Measurements from ENCODE around the gene NCAM2. TPM values are rescaled to one million over a fixed set of nuclear protein-coding genes. Genes with fewer than 3 reads are reported as not detected.

NCAM2 gene
- total RNA-seq, 2 experiments from 2014 or later = not detected

DNA sequence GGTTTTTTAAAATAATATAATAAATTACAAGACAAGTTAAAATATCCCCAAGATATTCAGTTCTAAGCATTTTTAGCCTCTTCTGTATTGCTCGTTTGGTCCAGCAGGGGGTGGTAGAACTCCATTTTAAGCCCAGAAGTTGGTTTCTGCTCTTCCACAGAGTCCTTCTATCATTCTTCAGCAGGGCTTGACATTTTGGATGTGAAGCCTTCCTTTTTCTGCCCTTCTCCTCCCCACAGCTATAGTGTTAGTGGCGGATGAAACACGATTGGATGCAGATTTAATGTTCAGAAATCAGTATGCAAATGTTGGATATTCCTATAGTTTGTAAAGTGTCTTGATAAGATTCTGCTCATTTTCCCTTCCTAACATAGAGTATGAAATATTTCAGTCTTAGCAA is 1.4 kb downstream of the NCAM2 start:
- Mint-ChIP-seq H3K27ac (no peak overlapping the region), H3K27me3 (peaks cover 25% of the 10 kb centered on the region), H3K9me3 (no peaks in the 10 kb centered on the region), H3K4me3 (no peak overlapping the region), H3K36me3 (no peaks in the 10 kb centered on the region), H3K4me1 (ENCODE audit: low read depth) (peaks cover 16% of the 10 kb centered on the region)
- ChIA-PET POLR2A (interaction anchor here (0.6 kb wide), 1 partner anchor 1992 kb away, joined by 5 read pairs; no protein-coding TSS in a partner anchor), CTCF (interaction anchor here (1.1 to 1.4 kb wide), 2 partner anchors 105 to 1792 kb away, joined by 3 to 4 read pairs; no protein-coding TSS in a partner anchor)
- peak; percentile 47 for DNase-seq
- intact Hi-C loops (cut with micrococcal nuclease) = loop anchor here (1.0 to 5.0 kb wide), 4 partner anchors 103 to 1793 kb away; no protein-coding TSS in a partner anchor

DNA sequence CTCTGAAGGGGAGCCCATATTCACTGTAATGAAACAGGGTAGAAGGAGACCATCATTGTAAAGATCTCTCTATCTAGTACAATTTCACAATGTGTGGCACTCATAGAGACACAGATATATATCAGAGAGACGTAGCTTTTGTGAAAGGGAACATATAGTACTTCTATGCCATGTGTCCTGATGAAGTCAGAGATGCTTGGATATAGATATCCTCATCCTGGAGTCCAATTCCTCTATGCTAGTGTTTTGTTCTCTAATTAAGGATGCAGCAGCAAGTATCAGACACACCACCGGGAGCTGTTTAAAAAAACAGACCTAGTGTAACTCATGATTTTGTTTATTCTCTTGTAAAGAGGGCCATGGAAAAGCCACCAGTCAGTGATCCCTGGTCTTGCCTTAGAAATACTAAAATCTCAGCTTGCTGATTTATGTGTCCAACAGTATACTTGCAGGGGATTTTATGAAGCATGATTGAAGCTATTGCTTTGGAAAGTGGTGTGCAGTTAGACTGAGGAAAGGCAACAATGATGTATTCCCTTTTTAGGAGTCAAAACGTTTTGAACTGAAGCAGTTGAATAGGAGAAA is 2.5 kb downstream of the NCAM2 start:
- intact Hi-C loops (cut with micrococcal nuclease) = no loop called here
- H3K27ac Mint-ChIP-seq = no peak overlapping the region
- H3K36me3 Mint-ChIP-seq = no peaks in the 10 kb centered on the region
- DNase-seq = no peak
- H3K27me3 Mint-ChIP-seq = peaks cover 25% of the 10 kb centered on the region
- ChIA-PET POLR2A (no interaction called here), CTCF (interaction anchor here (1.1 to 1.4 kb wide), 2 partner anchors 104 to 1791 kb away, joined by 3 to 4 read pairs; no protein-coding TSS in a partner anchor)
- no peaks in the 10 kb centered on the region for H3K9me3 Mint-ChIP-seq
- H3K4me3 Mint-ChIP-seq = no peak overlapping the region
- peaks cover 16% of the 10 kb centered on the region for H3K4me1 Mint-ChIP-seq (ENCODE audit: low read depth)

DNA sequence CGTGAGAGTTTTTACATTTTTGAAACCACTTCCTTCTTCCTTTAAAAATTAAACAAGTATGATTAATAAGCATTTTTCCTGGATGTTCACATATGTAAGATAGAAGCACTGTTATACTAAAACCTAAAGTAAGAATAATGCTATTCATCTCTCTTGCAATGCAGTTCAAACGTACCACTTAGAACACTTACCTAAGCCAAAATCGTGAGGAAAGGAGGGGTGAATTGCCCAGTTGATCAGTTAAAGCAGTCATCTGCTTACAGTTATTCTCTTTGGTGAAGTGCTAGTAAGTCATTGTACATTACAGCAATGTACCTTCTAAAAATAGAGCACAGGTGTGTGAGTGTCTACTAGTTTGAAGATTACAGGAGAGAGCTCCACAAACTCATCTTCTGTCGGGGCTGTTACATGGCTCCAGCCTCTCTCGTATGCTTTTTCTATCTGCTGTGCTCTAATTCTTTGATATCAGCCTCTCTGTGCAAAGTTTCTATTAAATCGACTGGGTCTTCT is 3.4 kb downstream of the NCAM2 start:
- no peak overlapping the region for H3K4me3 Mint-ChIP-seq
- ChIA-PET CTCF (no interaction called here), POLR2A (no interaction called here)
- no peaks in the 10 kb centered on the region for H3K36me3 Mint-ChIP-seq
- intact Hi-C loops (cut with micrococcal nuclease) = no loop called here
- peaks cover 25% of the 10 kb centered on the region for H3K27me3 Mint-ChIP-seq
- H3K4me1 Mint-ChIP-seq (ENCODE audit: low read depth) = peaks cover 16% of the 10 kb centered on the region
- H3K9me3 Mint-ChIP-seq = no peaks in the 10 kb centered on the region
- no peak for DNase-seq
- no peak overlapping the region for H3K27ac Mint-ChIP-seq

- Mint-ChIP-seq H3K27me3 (peaks cover 25% of the 10 kb centered on the region), H3K27ac (no peak overlapping the region), H3K4me3 (no peak overlapping the region), H3K4me1 (ENCODE audit: low read depth) (peaks cover 12% of the 10 kb centered on the region), H3K9me3 (no peaks in the 10 kb centered on the region), H3K36me3 (no peaks in the 10 kb centered on the region)
- ChIA-PET POLR2A (no interaction called here), CTCF (no interaction called here)
- intact Hi-C loops (cut with micrococcal nuclease) = no loop called here
- DNase-seq = no peak
Measured at GRCh38 chr21:21002153-21002552, 3.9 kb downstream of the NCAM2 start.

DNA sequence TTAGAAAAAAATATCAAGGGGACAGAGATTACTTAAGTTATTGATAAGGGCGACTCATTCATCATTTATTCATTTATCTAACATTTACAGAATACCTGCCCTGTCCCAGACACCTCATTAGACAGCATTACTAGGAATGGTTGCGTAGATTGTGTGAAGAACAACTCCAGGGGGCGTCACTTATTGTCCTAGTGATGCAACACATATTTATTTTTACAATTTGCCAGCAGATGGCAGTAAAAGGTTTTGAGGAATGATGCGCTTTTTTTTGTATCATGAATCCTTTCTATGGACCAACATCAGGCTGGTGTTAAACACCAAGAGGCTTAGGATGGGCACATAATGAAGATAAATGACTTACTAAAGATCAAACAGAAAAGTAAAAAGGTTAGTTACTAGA is 5.5 kb downstream of the NCAM2 start:
- H3K36me3 Mint-ChIP-seq = no peaks in the 10 kb centered on the region
- no peak overlapping the region for H3K27ac Mint-ChIP-seq
- ChIA-PET POLR2A (no interaction called here), CTCF (interaction anchor here (0.6 to 1.1 kb wide), 3 partner anchors 86 to 1692 kb away, joined by 3 to 4 read pairs (median 4); no protein-coding TSS in a partner anchor)
- H3K9me3 Mint-ChIP-seq = no peaks in the 10 kb centered on the region
- intact Hi-C loops (cut with micrococcal nuclease) = no loop called here
- H3K27me3 Mint-ChIP-seq = peaks cover 18% of the 10 kb centered on the region
- H3K4me1 Mint-ChIP-seq (ENCODE audit: low read depth) = peaks cover 3% of the 10 kb centered on the region
- no peak for DNase-seq
- no peak overlapping the region for H3K4me3 Mint-ChIP-seq

- Mint-ChIP-seq H3K4me3 (no peak overlapping the region), H3K9me3 (no peaks in the 10 kb centered on the region), H3K27ac (no peak overlapping the region), H3K36me3 (no peaks in the 10 kb centered on the region), H3K27me3 (no peaks in the 10 kb centered on the region), H3K4me1 (ENCODE audit: low read depth) (no peaks in the 10 kb centered on the region)
- CTCF ChIA-PET = no interaction called here
- DNase-seq = no peak
- POLR2A ChIA-PET = no interaction called here
- intact Hi-C loops (cut with micrococcal nuclease) = no loop called here
Measured at GRCh38 chr21:21007606-21008005, 9.4 kb downstream of the NCAM2 start.

- ChIA-PET POLR2A (no interaction called here), CTCF (no interaction called here)
- H3K27ac Mint-ChIP-seq = no peak overlapping the region
- no peaks in the 10 kb centered on the region for H3K36me3 Mint-ChIP-seq
- no peaks in the 10 kb centered on the region for H3K27me3 Mint-ChIP-seq
- H3K9me3 Mint-ChIP-seq = no peaks in the 10 kb centered on the region
- intact Hi-C loops (cut with micrococcal nuclease) = no loop called here
- no peaks in the 10 kb centered on the region for H3K4me1 Mint-ChIP-seq (ENCODE audit: low read depth)
- no peak for DNase-seq
- no peak overlapping the region for H3K4me3 Mint-ChIP-seq
Measured at GRCh38 chr21:21010228-21010627, 12.0 kb downstream of the NCAM2 start.

DNA sequence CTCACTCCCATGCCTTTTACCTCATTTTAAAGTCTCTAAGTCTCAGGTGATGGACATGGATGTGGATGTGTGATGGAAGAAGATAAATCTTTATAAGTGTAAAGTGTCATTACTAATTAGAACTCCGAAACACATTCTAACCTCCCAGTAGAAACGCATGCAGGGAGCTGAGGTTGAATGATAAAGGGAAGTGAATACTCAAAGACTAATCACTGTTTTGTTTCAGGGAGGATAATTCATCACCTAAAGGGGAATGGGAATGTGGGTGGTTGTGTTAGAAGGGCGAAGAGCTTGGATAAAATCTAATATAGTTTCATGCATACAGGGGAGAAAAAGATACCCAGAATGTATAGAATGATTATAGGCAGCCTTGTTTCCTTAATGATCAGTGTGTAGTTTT is 12.5 kb downstream of the NCAM2 start:
- ChIA-PET POLR2A (no interaction called here), CTCF (no interaction called here)
- no peak overlapping the region for H3K27ac Mint-ChIP-seq
- no peaks in the 10 kb centered on the region for H3K9me3 Mint-ChIP-seq
- H3K4me3 Mint-ChIP-seq = no peak overlapping the region
- intact Hi-C loops (cut with micrococcal nuclease) = no loop called here
- H3K27me3 Mint-ChIP-seq = no peaks in the 10 kb centered on the region
- no peaks in the 10 kb centered on the region for H3K4me1 Mint-ChIP-seq (ENCODE audit: low read depth)
- H3K36me3 Mint-ChIP-seq = no peaks in the 10 kb centered on the region
- DNase-seq = no peak

- Mint-ChIP-seq H3K4me1 (ENCODE audit: low read depth) (no peaks in the 10 kb centered on the region), H3K9me3 (no peaks in the 10 kb centered on the region), H3K36me3 (no peaks in the 10 kb centered on the region), H3K27me3 (no peaks in the 10 kb centered on the region), H3K27ac (no peak overlapping the region), H3K4me3 (no peak overlapping the region)
- DNase-seq = no peak
- ChIA-PET POLR2A (no interaction called here), CTCF (interaction anchor here (0.7 kb wide), 1 partner anchor 1588 kb away, joined by 3 read pairs; no protein-coding TSS in a partner anchor)
- intact Hi-C loops (cut with micrococcal nuclease) = no loop called here
Measured at GRCh38 chr21:21018821-21019220, 20.6 kb downstream of the NCAM2 start.

GRCh38 chr21:21019681-21020080 is 21.5 kb downstream of the NCAM2 start:
- no peak overlapping the region for H3K4me3 Mint-ChIP-seq
- no peaks in the 10 kb centered on the region for H3K4me1 Mint-ChIP-seq (ENCODE audit: low read depth)
- intact Hi-C loops (cut with micrococcal nuclease) = no loop called here
- H3K36me3 Mint-ChIP-seq = no peaks in the 10 kb centered on the region
- H3K27me3 Mint-ChIP-seq = no peaks in the 10 kb centered on the region
- DNase-seq = no peak
- H3K27ac Mint-ChIP-seq = no peak overlapping the region
- H3K9me3 Mint-ChIP-seq = no peaks in the 10 kb centered on the region
- CTCF ChIA-PET = no interaction called here
- POLR2A ChIA-PET = no interaction called here

DNA sequence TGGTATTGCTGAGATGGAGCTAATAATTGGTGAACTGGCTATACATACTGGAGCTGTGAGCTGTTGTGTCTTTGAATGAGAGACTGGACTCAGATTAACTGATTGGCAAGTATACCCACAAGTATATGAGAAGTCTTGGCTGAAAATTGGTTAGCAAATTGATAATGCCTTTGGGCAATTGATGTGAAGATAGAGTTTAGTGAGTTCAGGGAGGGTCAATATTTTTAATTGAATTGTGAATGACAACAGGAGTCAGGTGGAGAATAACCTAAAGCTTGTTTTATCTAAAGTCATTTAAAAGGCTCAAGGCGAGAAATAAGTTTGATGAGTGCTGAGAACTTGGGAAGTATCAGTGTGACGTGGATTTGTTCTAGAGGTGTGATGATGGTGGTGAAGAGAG is 27.5 kb downstream of the NCAM2 start:
- ChIA-PET POLR2A (no interaction called here), CTCF (no interaction called here)
- Mint-ChIP-seq H3K36me3 (no peaks in the 10 kb centered on the region), H3K4me3 (no peak overlapping the region), H3K9me3 (no peaks in the 10 kb centered on the region), H3K27me3 (no peaks in the 10 kb centered on the region), H3K4me1 (ENCODE audit: low read depth) (no peaks in the 10 kb centered on the region), H3K27ac (no peak overlapping the region)
- no peak for DNase-seq
- intact Hi-C loops (cut with micrococcal nuclease) = no loop called here

DNA sequence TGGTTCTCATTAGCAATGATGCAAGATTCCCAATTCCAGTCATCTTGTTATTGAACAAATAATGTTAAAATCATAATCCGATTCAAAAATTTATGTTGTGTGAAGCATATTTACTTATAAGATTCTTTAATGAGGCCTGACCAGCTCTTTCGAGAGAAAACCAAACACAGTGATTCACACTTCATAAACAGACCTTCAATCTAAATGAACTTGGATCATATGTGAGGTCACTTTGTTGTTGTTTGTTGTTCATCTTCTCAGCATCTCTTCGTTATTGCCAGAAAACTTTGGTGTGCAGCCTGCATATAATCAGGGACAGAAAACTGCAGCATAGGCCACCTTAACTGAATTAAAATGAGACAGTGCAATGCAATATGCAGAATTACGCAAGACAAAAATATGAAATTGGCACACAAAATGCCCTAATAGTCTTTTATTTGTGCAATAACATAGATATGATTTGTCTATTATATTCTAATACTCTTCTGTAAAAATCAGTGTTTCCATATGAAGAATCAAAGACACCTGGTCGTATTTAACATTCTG is 30.1 kb downstream of the NCAM2 start:
- no peak for DNase-seq
- no peaks in the 10 kb centered on the region for H3K4me1 Mint-ChIP-seq (ENCODE audit: low read depth)
- H3K9me3 Mint-ChIP-seq = no peaks in the 10 kb centered on the region
- POLR2A ChIA-PET = no interaction called here
- no peaks in the 10 kb centered on the region for H3K27me3 Mint-ChIP-seq
- CTCF ChIA-PET = no interaction called here
- no peak overlapping the region for H3K4me3 Mint-ChIP-seq
- intact Hi-C loops (cut with micrococcal nuclease) = no loop called here
- no peak overlapping the region for H3K27ac Mint-ChIP-seq
- no peaks in the 10 kb centered on the region for H3K36me3 Mint-ChIP-seq

DNA sequence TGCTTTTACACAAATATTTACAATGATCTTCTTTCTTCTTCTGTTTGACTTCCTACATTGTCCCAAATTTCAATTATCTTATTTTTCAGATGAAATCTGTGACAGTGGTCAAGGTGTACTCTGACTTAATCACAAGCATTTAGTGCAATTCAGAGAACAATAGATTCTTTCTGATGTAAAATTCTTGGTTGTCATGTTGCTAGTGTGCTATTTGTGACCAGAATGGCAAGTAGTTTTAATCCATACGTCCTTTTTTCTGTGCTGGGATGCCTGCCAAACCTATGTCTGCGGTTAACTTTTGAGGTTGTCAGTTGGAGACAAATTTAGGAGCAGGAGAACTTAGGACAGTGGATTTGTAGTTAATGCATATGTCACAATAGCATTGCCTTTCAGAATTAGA is 31.0 kb downstream of the NCAM2 start:
- ChIA-PET POLR2A (no interaction called here), CTCF (no interaction called here)
- DNase-seq = no peak
- H3K27me3 Mint-ChIP-seq = no peaks in the 10 kb centered on the region
- intact Hi-C loops (cut with micrococcal nuclease) = no loop called here
- H3K9me3 Mint-ChIP-seq = no peaks in the 10 kb centered on the region
- H3K36me3 Mint-ChIP-seq = no peaks in the 10 kb centered on the region
- no peaks in the 10 kb centered on the region for H3K4me1 Mint-ChIP-seq (ENCODE audit: low read depth)
- no peak overlapping the region for H3K27ac Mint-ChIP-seq
- H3K4me3 Mint-ChIP-seq = no peak overlapping the region
